ENCODE results near the gene CYSRT1.

The CYSRT1 gene

DNA sequence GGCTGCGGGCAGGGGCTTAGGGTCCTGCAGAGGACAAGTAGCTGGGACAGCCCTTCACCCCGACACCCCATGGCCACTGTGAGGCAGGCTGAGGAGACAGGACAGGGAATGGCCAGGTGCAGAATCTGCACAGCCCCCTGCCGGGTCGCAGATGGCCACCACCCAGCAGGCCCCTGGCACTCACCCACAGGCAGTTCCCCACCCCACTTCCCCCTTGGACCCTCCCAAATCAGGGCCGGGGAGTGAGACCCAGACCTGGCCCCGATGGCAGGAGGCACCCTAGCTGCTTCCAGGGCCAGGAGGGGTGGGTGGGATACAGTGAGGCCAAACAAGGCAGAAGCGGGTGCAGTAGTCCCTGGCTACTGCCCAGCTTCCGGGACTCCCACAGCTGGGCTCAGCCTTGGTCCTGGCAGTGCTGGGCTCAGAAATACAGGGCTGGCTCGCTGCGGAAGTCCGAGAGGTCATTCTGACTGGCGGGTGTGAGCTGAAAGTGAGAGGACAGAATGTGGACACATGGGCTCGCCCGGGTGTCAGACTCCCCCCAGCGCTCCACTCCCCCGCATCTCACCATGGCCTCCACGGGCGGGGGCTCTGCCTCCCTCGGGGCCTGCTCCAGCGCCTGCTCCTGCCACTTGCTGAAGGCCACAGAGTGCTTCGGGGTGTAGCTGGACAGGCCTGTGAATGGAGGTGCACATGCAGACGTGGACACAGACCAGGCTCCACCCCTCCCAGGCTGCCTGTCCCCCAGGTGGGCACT, 33.1 kb upstream of the CYSRT1 start:
- Histone ChIP-seq H3K4me3 (ENCODE audit: low read depth, low read length) (no peak overlapping the region), H3K27ac (no peak overlapping the region), H3K27me3 (replicated peaks) (no peaks in the 10 kb centered on the region), H3K36me3 (replicated peaks) (peaks cover 13% of the 10 kb centered on the region)
- DNase-seq: no peak
- TF ChIP-seq CTCF (IDR thresholded peaks at IDR 0.05; ENCODE audit: low read depth, low read length, missing control alignments): no peak
- in situ Hi-C loops (cut with HindIII; ENCODE audit: low pct_ligation_motif_present, low sequenced_read_pairs): no loop called here

GRCh38 chr9:137192448-137192780, 32.6 kb upstream of the CYSRT1 start:
- Histone ChIP-seq H3K4me3 (ENCODE audit: low read depth, low read length) (no peak overlapping the region), H3K27me3 (replicated peaks) (no peaks in the 10 kb centered on the region), H3K36me3 (replicated peaks) (peaks cover 13% of the 10 kb centered on the region), H3K27ac (no peak overlapping the region)
- no peak for DNase-seq
- in situ Hi-C loops (cut with HindIII; ENCODE audit: low pct_ligation_motif_present, low sequenced_read_pairs): no loop called here
- TF ChIP-seq CTCF (IDR thresholded peaks at IDR 0.05; ENCODE audit: low read depth, low read length, missing control alignments): no peak

DNA sequence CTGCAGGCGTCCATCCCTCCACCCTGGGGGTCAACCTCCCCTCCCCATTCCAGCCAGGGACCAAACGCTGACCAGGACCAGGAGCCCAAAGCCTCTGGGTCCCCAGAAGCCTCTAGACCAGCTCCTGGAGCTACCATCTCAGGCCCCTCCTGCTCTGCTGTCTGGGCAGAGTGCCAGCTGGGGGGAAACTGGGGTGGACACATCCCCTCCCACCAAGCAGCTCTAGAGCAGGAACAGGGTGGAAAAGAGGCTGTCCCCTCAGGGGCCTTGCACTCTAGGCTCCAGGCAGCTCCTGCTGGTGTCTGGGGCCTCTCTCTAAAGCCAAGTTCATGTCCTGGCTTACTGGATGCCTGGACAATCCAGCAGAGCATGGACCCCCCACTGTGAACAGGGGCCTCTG, 32.1 kb upstream of the CYSRT1 start:
- in situ Hi-C loops (cut with HindIII; ENCODE audit: low pct_ligation_motif_present, low sequenced_read_pairs): no loop called here
- TF ChIP-seq CTCF (IDR thresholded peaks at IDR 0.05; ENCODE audit: low read depth, low read length, missing control alignments): no peak
- Histone ChIP-seq H3K36me3 (replicated peaks) (peaks cover 13% of the 10 kb centered on the region), H3K27me3 (replicated peaks) (no peaks in the 10 kb centered on the region), H3K4me3 (ENCODE audit: low read depth, low read length) (no peak overlapping the region), H3K27ac (no peak overlapping the region)
- no peak for DNase-seq

- DNase-seq: no peak
- TF ChIP-seq CTCF (IDR thresholded peaks at IDR 0.05; ENCODE audit: low read depth, low read length, missing control alignments): no peak
- in situ Hi-C loops (cut with HindIII; ENCODE audit: low pct_ligation_motif_present, low sequenced_read_pairs): no loop called here
- no peaks in the 10 kb centered on the region for H3K27me3 ChIP-seq (replicated peaks)
- H3K36me3 ChIP-seq (replicated peaks): peaks cover 13% of the 10 kb centered on the region
- no peak overlapping the region for H3K27ac ChIP-seq
- no peak overlapping the region for H3K4me3 ChIP-seq (ENCODE audit: low read depth, low read length)
Measured at GRCh38 chr9:137193771-137194170, 31.2 kb upstream of the CYSRT1 start.

- in situ Hi-C loops (cut with HindIII; ENCODE audit: low pct_ligation_motif_present, low sequenced_read_pairs): no loop called here
- H3K27ac ChIP-seq: no peak overlapping the region
- no peaks in the 10 kb centered on the region for H3K27me3 ChIP-seq (replicated peaks)
- peaks cover 13% of the 10 kb centered on the region for H3K36me3 ChIP-seq (replicated peaks)
- no peak for TF ChIP-seq CTCF (IDR thresholded peaks at IDR 0.05; ENCODE audit: low read depth, low read length, missing control alignments)
- no peak for DNase-seq
- H3K4me3 ChIP-seq (ENCODE audit: low read depth, low read length): no peak overlapping the region
Measured at GRCh38 chr9:137194388-137194787, 30.6 kb upstream of the CYSRT1 start.

DNA sequence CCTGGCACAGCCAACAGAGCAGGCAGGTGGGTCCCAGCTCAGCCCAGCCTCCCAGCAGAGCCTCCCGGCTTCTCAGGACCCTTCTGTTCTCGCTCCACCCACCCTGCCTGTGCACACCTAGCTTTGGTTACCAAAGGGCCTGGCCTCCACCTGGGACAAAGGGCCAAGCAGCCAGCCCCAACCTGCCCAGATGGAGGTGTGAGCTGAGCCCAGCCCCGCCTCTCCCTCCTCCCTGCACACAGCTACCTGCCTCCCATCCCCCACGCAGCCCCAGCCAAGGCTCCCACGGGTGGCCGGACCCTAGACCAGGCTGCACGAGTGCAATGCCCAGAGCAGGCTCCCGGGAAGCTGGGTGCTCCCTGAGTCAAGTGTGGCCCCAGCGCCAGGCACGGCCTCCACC, 30.1 kb upstream of the CYSRT1 start:
- no peak for DNase-seq
- Histone ChIP-seq H3K27ac (no peak overlapping the region), H3K4me3 (ENCODE audit: low read depth, low read length) (no peak overlapping the region), H3K27me3 (replicated peaks) (no peaks in the 10 kb centered on the region), H3K36me3 (replicated peaks) (peaks cover 11% of the 10 kb centered on the region)
- TF ChIP-seq CTCF (IDR thresholded peaks at IDR 0.05; ENCODE audit: low read depth, low read length, missing control alignments): no peak
- in situ Hi-C loops (cut with HindIII; ENCODE audit: low pct_ligation_motif_present, low sequenced_read_pairs): no loop called here
